Esophagus squamous epithelium (tissue), 4 donors: Measurements from ENCODE around the gene KCNJ3.

ENCODE experiments used
- POLR2A ChIP-seq, 4 donors: fragments of 450-650 bp; IDR thresholded peaks; one replicate each; pipeline ENCODE4 v1.6.1; 2017; ENCODE audit warnings: antibody characterized with exemption in 4 of 4, mild to moderate bottlenecking in 4 of 4, moderate library complexity in 3 of 4
- TF ChIP-seq, protein P1 (sequence below), 6 experiments: fragments of 450-650 bp in 4 of 6; fragments of 200-600 bp in 2 of 6; sonication (generic) in 2 of 6; IDR thresholded peaks; one replicate each; pipeline ENCODE4 v1.5.1; 2016 to 2019; ENCODE audit warnings: antibody characterized with exemption in 6 of 6, mild to moderate bottlenecking in 4 of 6, moderate library complexity in 4 of 6

- TF ChIP-seq, protein P1, sequence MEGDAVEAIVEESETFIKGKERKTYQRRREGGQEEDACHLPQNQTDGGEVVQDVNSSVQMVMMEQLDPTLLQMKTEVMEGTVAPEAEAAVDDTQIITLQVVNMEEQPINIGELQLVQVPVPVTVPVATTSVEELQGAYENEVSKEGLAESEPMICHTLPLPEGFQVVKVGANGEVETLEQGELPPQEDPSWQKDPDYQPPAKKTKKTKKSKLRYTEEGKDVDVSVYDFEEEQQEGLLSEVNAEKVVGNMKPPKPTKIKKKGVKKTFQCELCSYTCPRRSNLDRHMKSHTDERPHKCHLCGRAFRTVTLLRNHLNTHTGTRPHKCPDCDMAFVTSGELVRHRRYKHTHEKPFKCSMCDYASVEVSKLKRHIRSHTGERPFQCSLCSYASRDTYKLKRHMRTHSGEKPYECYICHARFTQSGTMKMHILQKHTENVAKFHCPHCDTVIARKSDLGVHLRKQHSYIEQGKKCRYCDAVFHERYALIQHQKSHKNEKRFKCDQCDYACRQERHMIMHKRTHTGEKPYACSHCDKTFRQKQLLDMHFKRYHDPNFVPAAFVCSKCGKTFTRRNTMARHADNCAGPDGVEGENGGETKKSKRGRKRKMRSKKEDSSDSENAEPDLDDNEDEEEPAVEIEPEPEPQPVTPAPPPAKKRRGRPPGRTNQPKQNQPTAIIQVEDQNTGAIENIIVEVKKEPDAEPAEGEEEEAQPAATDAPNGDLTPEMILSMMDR (IDR thresholded peaks at IDR 0.05): no peak
- TF ChIP-seq POLR2A (IDR thresholded peaks at IDR 0.05): no peak
These were observed 22.2 kb downstream of the KCNJ3 start for GRCh38 chr2:154720651-154721050.
